Progenitor cell of endocrine pancreas (in vitro differentiated cells): Measurements from ENCODE around the gene MAVS. TPM values are rescaled to one million over a fixed set of nuclear protein-coding genes. Genes with fewer than 3 reads are reported as not detected.
A peak's percentile ranks its signal among the peaks of the same experiment; 100 is the strongest.

Experiments used
- DNase-seq: peaks from one replicate; pipeline ENCODE4 v3.0.0; 2021; ENCODE audit warnings: low spot score; ENCODE audit not compliant: unreplicated experiment
- H3K27ac Mint-ChIP-seq: 2 replicates; pipeline ENCODE4 v1.8.0; 2021; ENCODE audit warnings: mild to moderate bottlenecking, moderate library complexity, mixed read lengths
- H3K27me3 Mint-ChIP-seq: 2 replicates; pipeline ENCODE4 v1.8.0; 2021; ENCODE audit warnings: mixed read lengths
- H3K36me3 Mint-ChIP-seq: 2 replicates; pipeline ENCODE4 v1.8.0; 2022; ENCODE audit warnings: mixed read lengths; ENCODE audit not compliant: insufficient read depth
- H3K4me1 Mint-ChIP-seq: 2 replicates; pipeline ENCODE4 v1.8.0; 2021; ENCODE audit warnings: low read depth, mixed read lengths
- H3K4me3 Mint-ChIP-seq: 2 replicates; pipeline ENCODE4 v1.8.0; 2021; ENCODE audit warnings: low read depth, mild to moderate bottlenecking, moderate library complexity, mixed read lengths
- H3K9me3 Mint-ChIP-seq: 2 replicates; pipeline ENCODE4 v1.8.0; 2021; ENCODE audit warnings: low read depth, mixed read lengths
- microRNA-seq: library from miRNA; unstranded; fragments of <30 nt; microRNA quantifications from one replicate; pipeline ENCODE4 v1.1.0, GENCODE V29; 2020; ENCODE audit warnings: borderline number of aligned reads; ENCODE audit not compliant: unreplicated experiment
- total RNA-seq: library from RNA; stranded (reverse); gene quantifications from 2 replicates; pipeline ENCODE4 v1.2.1, GENCODE V29; 2021
- TF ChIP-seq, protein P1 (sequence below): fragments of 200-600 bp; sonication (generic); IDR thresholded peaks from one replicate; pipeline ENCODE4 v1.5.0; 2021; ENCODE audit warnings: antibody characterized with exemption, mild to moderate bottlenecking; ENCODE audit not compliant: unreplicated experiment

Gene MAVS
- total RNA-seq, 1 donor from 2014 or later, result 43.8 TPM

GRCh38 chr20:3923818-3924217 is 77.2 kb downstream of the MAVS start:
- Mint-ChIP-seq H3K4me3 (no peak overlapping the region), H3K27ac (no peak overlapping the region), H3K36me3 (peaks cover 14% of the 10 kb centered on the region), H3K9me3 (no peaks in the 10 kb centered on the region), H3K27me3 (no peaks in the 10 kb centered on the region), H3K4me1 (peaks cover 15% of the 10 kb centered on the region)
- TF ChIP-seq, protein P1, sequence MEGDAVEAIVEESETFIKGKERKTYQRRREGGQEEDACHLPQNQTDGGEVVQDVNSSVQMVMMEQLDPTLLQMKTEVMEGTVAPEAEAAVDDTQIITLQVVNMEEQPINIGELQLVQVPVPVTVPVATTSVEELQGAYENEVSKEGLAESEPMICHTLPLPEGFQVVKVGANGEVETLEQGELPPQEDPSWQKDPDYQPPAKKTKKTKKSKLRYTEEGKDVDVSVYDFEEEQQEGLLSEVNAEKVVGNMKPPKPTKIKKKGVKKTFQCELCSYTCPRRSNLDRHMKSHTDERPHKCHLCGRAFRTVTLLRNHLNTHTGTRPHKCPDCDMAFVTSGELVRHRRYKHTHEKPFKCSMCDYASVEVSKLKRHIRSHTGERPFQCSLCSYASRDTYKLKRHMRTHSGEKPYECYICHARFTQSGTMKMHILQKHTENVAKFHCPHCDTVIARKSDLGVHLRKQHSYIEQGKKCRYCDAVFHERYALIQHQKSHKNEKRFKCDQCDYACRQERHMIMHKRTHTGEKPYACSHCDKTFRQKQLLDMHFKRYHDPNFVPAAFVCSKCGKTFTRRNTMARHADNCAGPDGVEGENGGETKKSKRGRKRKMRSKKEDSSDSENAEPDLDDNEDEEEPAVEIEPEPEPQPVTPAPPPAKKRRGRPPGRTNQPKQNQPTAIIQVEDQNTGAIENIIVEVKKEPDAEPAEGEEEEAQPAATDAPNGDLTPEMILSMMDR, result no peak
- DNase-seq, result no peak

GRCh38 chr20:3924304-3925112 is 77.9 kb downstream of the MAVS start:
- TF ChIP-seq, protein P1, result no peak
- H3K9me3 Mint-ChIP-seq, result no peaks in the 10 kb centered on the region
- no peak for DNase-seq
- peaks cover 15% of the 10 kb centered on the region for H3K4me1 Mint-ChIP-seq
- peaks cover 10% of the 10 kb centered on the region for H3K36me3 Mint-ChIP-seq
- no peak overlapping the region for H3K4me3 Mint-ChIP-seq
- no peak overlapping the region for H3K27ac Mint-ChIP-seq
- no peaks in the 10 kb centered on the region for H3K27me3 Mint-ChIP-seq

DNA sequence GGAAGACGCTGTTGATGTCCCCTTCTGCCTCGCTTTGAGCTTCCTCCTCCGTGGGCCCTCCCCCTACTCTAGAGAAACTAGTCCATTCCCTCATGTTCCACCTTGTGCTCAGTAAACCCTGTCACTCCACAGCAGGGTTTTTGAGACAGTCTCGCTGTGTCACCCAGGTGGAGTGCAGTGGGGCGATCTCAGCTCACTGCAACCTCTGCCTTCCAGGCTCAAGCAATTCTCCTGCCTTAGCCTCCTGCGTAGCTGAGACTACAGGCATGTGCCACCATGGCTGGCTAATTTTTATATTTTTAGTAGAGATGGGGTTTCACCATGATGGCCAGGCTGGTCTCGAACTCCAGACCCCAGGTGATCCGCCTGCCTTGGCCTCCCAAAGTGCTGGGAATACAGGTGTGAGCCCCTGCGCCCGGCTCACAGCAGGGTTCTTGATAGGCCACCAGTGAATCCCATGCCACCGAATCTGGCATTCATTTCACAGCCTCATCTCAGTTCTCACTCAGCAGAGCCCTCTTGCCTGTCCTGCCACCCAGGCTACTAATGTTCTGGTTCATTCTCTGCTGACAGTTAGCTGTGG is 78.6 kb downstream of the MAVS start:
- Mint-ChIP-seq H3K27me3 (no peaks in the 10 kb centered on the region), H3K36me3 (peaks cover 10% of the 10 kb centered on the region), H3K4me3 (no peak overlapping the region), H3K9me3 (no peaks in the 10 kb centered on the region), H3K4me1 (peaks cover 15% of the 10 kb centered on the region), H3K27ac (peak overlapping the region; percentile 87)
- TF ChIP-seq, protein P1, result no peak
- no peak for DNase-seq

Small RNA genes within 50 kb of the gene (microRNA-seq; reads per million reads assigned to microRNA genes)
- gene MIR103A2 (not detected), gene MIR103B2 (not detected)

Other genes starting within 250 kb of the MAVS start
- not detected in 2 replicates for gene GFRA4, start 183.4 kb upstream of the MAVS start, total RNA-seq
- gene ADAM33, start 164.8 kb upstream of the MAVS start, total RNA-seq, result 0.47 and 0.67 TPM in 2 replicates
- not detected in 2 replicates for gene SIGLEC1, start 134.2 kb upstream of the MAVS start, total RNA-seq
- not detected in 2 replicates for gene HSPA12B, start 114.1 kb upstream of the MAVS start, total RNA-seq
- 18.9 and 20.2 TPM in 2 replicates for gene ADISSP, start 79.1 kb upstream of the MAVS start, total RNA-seq
- gene SPEF1, start 65.4 kb upstream of the MAVS start, total RNA-seq, result 1.7 and 1.9 TPM in 2 replicates
- gene CENPB, start 60.1 kb upstream of the MAVS start, total RNA-seq, result 49.6 and 53.8 TPM in 2 replicates
- 36.7 and 37.6 TPM in 2 replicates for gene CDC25B, start 50.5 kb upstream of the MAVS start, total RNA-seq
- gene AP5S1, start 26.3 kb upstream of the MAVS start, total RNA-seq, result 12.3 and 13.2 TPM in 2 replicates
- gene PANK2, start 42.6 kb downstream of the MAVS start, total RNA-seq, result 53.8 and 57.6 TPM in 2 replicates
- 22.3 and 23.6 TPM in 2 replicates for gene RNF24, start 168.7 kb downstream of the MAVS start, total RNA-seq